ENCODE measurements around the gene CBX2. TPM values are rescaled to one million over a fixed set of nuclear protein-coding genes. Genes with fewer than 3 reads are reported as not detected.
A peak's percentile ranks its signal among the peaks of the same experiment; 100 is the strongest.

Gene CBX2
- total and polyA plus RNA-seq, 2 donors (not counting 1 experiment from before 2014, with no cell fraction given): 0.77 to 0.83 TPM

DNA sequence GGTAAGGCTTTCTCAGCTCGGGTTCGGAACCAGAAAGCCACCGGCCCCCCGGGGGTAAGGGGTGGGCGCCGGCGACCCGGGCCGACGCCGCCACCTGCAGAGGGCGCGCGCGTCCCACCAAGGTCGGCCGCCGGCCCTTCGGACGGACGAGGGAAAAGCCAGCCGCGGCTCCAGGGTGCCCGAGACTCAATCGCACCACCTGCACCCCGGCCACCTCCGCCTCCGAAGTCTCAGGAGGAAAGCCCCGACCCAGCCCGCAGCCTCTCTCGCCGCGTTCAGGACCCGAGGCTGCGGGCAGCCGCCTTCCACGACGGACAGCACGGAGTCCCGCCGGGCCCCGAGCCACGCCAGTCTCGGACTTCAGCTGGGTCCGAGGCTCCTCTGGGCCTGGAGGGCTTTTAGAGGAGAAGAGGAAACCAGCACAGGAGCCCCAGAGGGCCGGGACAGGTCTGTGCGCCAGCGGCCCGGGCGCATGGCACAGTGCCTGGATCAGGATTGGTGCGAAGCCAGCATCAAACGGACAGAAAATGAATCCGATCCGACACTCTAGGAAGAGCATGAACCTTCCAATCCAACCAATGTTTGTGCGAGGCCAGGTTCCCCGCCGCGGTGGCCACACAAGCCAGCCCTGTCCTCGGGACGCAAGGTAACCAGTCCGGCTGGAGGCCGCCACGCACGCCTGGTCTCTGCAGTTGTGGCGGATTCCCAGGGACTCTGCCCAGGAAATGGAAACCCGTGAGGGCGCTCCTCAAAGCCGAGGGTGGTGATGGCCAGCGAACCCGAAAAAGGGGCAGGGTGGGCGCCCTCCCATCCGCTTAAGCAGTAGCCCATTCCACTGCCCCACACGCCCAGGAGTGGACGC lies 12.2 kb downstream of the CBX2 start:
- no peak for DNase-seq (ENCODE audit: low read depth in 2 of 2)
- Histone ChIP-seq H2AFZ (ENCODE audit: low read length) (no peak overlapping the region), H3K9me3 (ENCODE audit: control insufficient read depth, insufficient read depth, low read depth, low read length) (no peaks in the 10 kb centered on the region), H4K20me1 (ENCODE audit: control insufficient read depth, extremely low read depth, insufficient read depth, low read length) (no peaks in the 10 kb centered on the region), H3K36me3 (ENCODE audit: control insufficient read depth, insufficient read depth, low read length) (peaks cover 5% of the 10 kb centered on the region), H3K4me1 (ENCODE audit: control insufficient read depth, extremely low read depth, insufficient read depth, low read length) (peaks cover 7% of the 10 kb centered on the region), H3K4me2 (ENCODE audit: extremely low read depth, insufficient read depth, low read length) (peak overlapping the region; percentile 32), H3K27me3 (ENCODE audit: control insufficient read depth, insufficient read depth, low read length) (peaks cover 38% of the 10 kb centered on the region), H3K9ac (ENCODE audit: insufficient read depth, low read length) (no peak overlapping the region), H3K27ac (ENCODE audit: insufficient read depth, low read length) (no peak overlapping the region), H3K4me3 (replicated peaks in 1 of 4; ENCODE audit: control extremely low read depth in 1 of 4, insufficient read depth in 1 of 4, low read depth in 3 of 4, low read length in 4 of 4) (no peak overlapping the region), H3K79me2 (ENCODE audit: control insufficient read depth, insufficient read depth, low read length) (no peaks in the 10 kb centered on the region)
- TF ChIP-seq, protein P1, sequence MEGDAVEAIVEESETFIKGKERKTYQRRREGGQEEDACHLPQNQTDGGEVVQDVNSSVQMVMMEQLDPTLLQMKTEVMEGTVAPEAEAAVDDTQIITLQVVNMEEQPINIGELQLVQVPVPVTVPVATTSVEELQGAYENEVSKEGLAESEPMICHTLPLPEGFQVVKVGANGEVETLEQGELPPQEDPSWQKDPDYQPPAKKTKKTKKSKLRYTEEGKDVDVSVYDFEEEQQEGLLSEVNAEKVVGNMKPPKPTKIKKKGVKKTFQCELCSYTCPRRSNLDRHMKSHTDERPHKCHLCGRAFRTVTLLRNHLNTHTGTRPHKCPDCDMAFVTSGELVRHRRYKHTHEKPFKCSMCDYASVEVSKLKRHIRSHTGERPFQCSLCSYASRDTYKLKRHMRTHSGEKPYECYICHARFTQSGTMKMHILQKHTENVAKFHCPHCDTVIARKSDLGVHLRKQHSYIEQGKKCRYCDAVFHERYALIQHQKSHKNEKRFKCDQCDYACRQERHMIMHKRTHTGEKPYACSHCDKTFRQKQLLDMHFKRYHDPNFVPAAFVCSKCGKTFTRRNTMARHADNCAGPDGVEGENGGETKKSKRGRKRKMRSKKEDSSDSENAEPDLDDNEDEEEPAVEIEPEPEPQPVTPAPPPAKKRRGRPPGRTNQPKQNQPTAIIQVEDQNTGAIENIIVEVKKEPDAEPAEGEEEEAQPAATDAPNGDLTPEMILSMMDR (conservative IDR thresholded peaks at IDR 0.05 in 1 of 2, IDR thresholded peaks at IDR 0.05 in 1 of 2; ENCODE audit: low read depth in 1 of 2, low read length in 2 of 2): peak; percentile 25 to 46
- peak; percentile 88 for TF ChIP-seq EZH2 (IDR thresholded peaks at IDR 0.05; ENCODE audit: low read length, missing control alignments)

DNA sequence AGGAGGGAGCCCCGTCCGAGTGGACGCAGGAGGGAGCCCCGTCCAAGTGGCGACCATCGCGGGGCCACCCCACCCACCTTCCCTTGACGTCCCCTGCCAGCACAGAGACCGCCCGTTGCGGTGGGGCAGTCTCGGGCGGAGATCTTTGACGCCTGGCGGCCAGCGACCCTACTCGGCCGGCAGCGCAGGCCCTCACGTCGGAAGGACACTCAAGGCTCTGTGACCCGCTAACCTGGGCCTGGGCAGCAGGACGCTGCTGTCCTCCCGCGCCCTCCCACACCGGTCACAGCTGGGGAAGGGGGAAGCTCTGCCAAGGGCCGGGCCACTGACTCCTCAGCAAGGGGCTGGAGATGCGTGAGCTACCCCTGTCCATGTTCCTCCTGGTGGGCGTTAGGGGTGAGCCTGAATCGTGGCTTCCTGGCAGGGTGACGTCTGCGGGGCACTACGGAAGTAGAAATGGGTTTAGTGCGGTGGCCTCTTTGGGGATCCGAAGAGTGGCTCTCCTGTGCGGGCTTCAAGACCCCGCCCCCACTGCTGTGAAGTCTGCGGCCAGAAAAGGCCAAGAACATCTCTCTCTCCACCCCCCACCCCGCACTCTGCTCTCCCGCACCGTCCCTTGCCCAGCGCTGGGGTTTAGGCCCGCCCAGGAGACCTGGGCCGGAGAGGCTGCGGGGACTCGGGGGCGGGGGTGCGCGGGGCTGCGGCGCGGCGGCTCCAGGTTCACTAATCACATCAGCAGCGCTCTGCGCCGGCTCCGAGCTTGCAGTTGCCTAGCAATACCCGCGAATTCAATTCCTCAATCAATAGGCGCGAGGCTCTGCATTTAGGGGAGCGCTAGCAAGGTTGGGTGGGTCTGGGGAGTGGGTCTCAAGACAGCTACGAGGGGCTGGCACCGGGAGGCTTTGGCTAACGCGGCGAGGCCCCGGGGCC lies 13.1 kb downstream of the CBX2 start:
- Histone ChIP-seq H3K4me3 (replicated peaks in 1 of 4; ENCODE audit: control extremely low read depth in 1 of 4, insufficient read depth in 1 of 4, low read depth in 3 of 4, low read length in 4 of 4) (no peak overlapping the region), H2AFZ (ENCODE audit: low read length) (no peak overlapping the region), H3K27me3 (ENCODE audit: control insufficient read depth, insufficient read depth, low read length) (peaks cover 38% of the 10 kb centered on the region), H3K27ac (ENCODE audit: insufficient read depth, low read length) (no peak overlapping the region), H3K36me3 (ENCODE audit: control insufficient read depth, insufficient read depth, low read length) (peaks cover 6% of the 10 kb centered on the region), H3K9ac (ENCODE audit: insufficient read depth, low read length) (no peak overlapping the region), H3K79me2 (ENCODE audit: control insufficient read depth, insufficient read depth, low read length) (no peaks in the 10 kb centered on the region), H3K4me2 (ENCODE audit: extremely low read depth, insufficient read depth, low read length) (no peak overlapping the region), H3K4me1 (ENCODE audit: control insufficient read depth, extremely low read depth, insufficient read depth, low read length) (peaks cover 10% of the 10 kb centered on the region), H4K20me1 (ENCODE audit: control insufficient read depth, extremely low read depth, insufficient read depth, low read length) (no peaks in the 10 kb centered on the region), H3K9me3 (ENCODE audit: control insufficient read depth, insufficient read depth, low read depth, low read length) (no peaks in the 10 kb centered on the region)
- TF ChIP-seq EZH2 (IDR thresholded peaks at IDR 0.05; ENCODE audit: low read length, missing control alignments): peak; percentile 90
- TF ChIP-seq, protein P1 (conservative IDR thresholded peaks at IDR 0.05 in 1 of 2, IDR thresholded peaks at IDR 0.05 in 1 of 2; ENCODE audit: low read depth in 1 of 2, low read length in 2 of 2): no peak
- no peak for DNase-seq (ENCODE audit: low read depth in 2 of 2)

DNA sequence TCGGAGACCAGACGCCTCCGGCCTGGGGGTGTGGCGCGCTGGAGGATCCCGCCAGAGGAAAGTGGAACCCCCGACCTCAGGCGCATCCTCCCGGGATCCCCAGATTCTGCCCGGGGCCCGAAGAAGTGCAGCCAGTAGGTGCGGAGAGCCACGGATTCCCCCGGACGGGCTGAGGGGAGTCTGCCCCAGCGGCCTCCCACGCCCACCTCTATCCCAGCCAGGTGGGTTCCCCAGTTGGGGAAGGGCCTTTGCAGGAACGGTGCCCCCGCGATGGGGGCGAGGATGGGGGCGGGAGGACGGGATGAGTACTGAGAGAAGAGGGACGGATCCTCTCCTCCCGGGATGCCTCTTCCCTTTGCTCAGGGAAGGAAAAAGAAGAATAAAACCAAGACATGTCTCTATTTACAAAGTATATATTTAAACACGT lies 13.8 kb downstream of the CBX2 start:
- peak; percentile 83 for TF ChIP-seq EZH2 (IDR thresholded peaks at IDR 0.05; ENCODE audit: low read length, missing control alignments)
- TF ChIP-seq, protein P1 (conservative IDR thresholded peaks at IDR 0.05 in 1 of 2, IDR thresholded peaks at IDR 0.05 in 1 of 2; ENCODE audit: low read depth in 1 of 2, low read length in 2 of 2): no peak

More for the DNA sequence above, 13.8 kb downstream of the CBX2 start:
- H3K9me3 ChIP-seq (ENCODE audit: control insufficient read depth, insufficient read depth, low read depth, low read length): no peaks in the 10 kb centered on the region
- H2AFZ ChIP-seq (ENCODE audit: low read length): no peak overlapping the region
- no peaks in the 10 kb centered on the region for H3K79me2 ChIP-seq (ENCODE audit: control insufficient read depth, insufficient read depth, low read length)
- H3K27me3 ChIP-seq (ENCODE audit: control insufficient read depth, insufficient read depth, low read length): peaks cover 38% of the 10 kb centered on the region
- H3K36me3 ChIP-seq (ENCODE audit: control insufficient read depth, insufficient read depth, low read length): peaks cover 6% of the 10 kb centered on the region
- H3K27ac ChIP-seq (ENCODE audit: insufficient read depth, low read length): no peak overlapping the region
- no peak overlapping the region for H3K9ac ChIP-seq (ENCODE audit: insufficient read depth, low read length)
- no peak for DNase-seq (ENCODE audit: low read depth in 2 of 2)
- H3K4me2 ChIP-seq (ENCODE audit: extremely low read depth, insufficient read depth, low read length): peak overlapping the region; percentile 11
- H4K20me1 ChIP-seq (ENCODE audit: control insufficient read depth, extremely low read depth, insufficient read depth, low read length): no peaks in the 10 kb centered on the region
- H3K4me3 ChIP-seq (replicated peaks in 1 of 4; ENCODE audit: control extremely low read depth in 1 of 4, insufficient read depth in 1 of 4, low read depth in 3 of 4, low read length in 4 of 4): no peak overlapping the region
- peaks cover 13% of the 10 kb centered on the region for H3K4me1 ChIP-seq (ENCODE audit: control insufficient read depth, extremely low read depth, insufficient read depth, low read length)

All from fibroblast of lung (primary cell).